ENCODE data around the gene HDAC7.

HDAC7 gene

DNA sequence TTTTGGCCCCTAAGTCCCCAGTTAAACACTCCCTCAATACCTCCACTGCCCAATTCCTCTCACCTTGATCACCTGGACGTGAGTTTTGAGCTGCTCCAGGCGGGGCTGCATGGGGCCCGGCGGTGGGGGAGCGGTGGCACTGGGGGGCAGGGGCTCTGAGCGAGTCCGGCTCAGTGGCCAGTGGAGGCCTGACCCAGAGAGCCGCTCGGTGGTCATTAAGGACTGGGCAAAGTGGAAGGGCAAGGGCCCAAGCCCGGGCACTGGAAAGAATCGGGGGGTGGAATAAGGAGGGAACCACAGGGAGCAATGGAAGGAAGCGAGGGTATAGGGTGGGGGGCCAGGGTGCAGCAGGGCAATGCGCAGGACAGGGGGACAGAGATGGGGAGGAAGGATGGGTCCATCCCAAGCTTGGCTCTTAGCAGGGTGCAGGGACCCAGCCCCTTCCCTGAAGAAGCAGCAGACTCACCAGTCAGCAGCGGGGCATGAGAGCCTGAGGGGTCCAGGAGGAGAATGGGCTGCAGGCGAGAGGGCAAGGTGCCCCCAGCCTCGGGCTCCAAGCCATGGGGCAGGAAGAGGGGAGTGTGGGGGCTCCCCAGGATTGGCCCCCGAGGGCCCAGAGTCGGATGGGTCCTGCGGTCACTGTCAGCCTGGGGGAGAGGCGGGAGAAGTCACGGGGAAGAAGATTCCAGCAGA is 24.4 kb downstream of the HDAC7 start:
- no peak for ATAC-seq
- TF ChIP-seq TOX (CRISPR knock-in tag; IDR thresholded peaks at IDR 0.05; ENCODE audit: borderline replicate concordance) (no peak), ISL1 (CRISPR knock-in tag; IDR thresholded peaks at IDR 0.05) (no peak), BACH2 (CRISPR knock-in tag; IDR thresholded peaks at IDR 0.05; ENCODE audit: borderline replicate concordance) (no peak), ZNF70 (CRISPR knock-in tag; IDR thresholded peaks at IDR 0.05) (no peak), ZFP3 (CRISPR knock-in tag; IDR thresholded peaks at IDR 0.05) (no peak), ZNF565 (CRISPR knock-in tag; conservative IDR thresholded peaks at IDR 0.05; ENCODE audit: low read depth) (no peak)

GRCh38 chr12:47794679-47795078 is 25.0 kb downstream of the HDAC7 start:
- no peak for TF ChIP-seq CREB5 (CRISPR knock-in tag; IDR thresholded peaks at IDR 0.05; ENCODE audit: low read depth)
- no peak for TF ChIP-seq ZC3H10 (CRISPR knock-in tag; IDR thresholded peaks at IDR 0.05)
- TF ChIP-seq, protein P1, sequence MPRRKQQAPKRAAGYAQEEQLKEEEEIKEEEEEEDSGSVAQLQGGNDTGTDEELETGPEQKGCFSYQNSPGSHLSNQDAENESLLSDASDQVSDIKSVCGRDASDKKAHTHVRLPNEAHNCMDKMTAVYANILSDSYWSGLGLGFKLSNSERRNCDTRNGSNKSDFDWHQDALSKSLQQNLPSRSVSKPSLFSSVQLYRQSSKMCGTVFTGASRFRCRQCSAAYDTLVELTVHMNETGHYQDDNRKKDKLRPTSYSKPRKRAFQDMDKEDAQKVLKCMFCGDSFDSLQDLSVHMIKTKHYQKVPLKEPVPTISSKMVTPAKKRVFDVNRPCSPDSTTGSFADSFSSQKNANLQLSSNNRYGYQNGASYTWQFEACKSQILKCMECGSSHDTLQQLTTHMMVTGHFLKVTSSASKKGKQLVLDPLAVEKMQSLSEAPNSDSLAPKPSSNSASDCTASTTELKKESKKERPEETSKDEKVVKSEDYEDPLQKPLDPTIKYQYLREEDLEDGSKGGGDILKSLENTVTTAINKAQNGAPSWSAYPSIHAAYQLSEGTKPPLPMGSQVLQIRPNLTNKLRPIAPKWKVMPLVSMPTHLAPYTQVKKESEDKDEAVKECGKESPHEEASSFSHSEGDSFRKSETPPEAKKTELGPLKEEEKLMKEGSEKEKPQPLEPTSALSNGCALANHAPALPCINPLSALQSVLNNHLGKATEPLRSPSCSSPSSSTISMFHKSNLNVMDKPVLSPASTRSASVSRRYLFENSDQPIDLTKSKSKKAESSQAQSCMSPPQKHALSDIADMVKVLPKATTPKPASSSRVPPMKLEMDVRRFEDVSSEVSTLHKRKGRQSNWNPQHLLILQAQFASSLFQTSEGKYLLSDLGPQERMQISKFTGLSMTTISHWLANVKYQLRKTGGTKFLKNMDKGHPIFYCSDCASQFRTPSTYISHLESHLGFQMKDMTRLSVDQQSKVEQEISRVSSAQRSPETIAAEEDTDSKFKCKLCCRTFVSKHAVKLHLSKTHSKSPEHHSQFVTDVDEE (CRISPR knock-in tag; IDR thresholded peaks at IDR 0.05), result no peak
- TF ChIP-seq TCF4 (CRISPR knock-in tag; IDR thresholded peaks at IDR 0.05; ENCODE audit: borderline replicate concordance), result no peak
- no peak for TF ChIP-seq BACH2 (CRISPR knock-in tag; IDR thresholded peaks at IDR 0.05; ENCODE audit: borderline replicate concordance)
- TF ChIP-seq GLIS3 (CRISPR knock-in tag; IDR thresholded peaks at IDR 0.05), result no peak
- TF ChIP-seq ZNF70 (CRISPR knock-in tag; IDR thresholded peaks at IDR 0.05), result no peak
- no peak for TF ChIP-seq PPARA (CRISPR knock-in tag; IDR thresholded peaks at IDR 0.05; ENCODE audit: borderline replicate concordance)
- no peak for TF ChIP-seq RARB (CRISPR knock-in tag; IDR thresholded peaks at IDR 0.05)
- no peak for TF ChIP-seq CSDC2 (CRISPR knock-in tag; IDR thresholded peaks at IDR 0.05)
- no peak for TF ChIP-seq ZNF8 (CRISPR knock-in tag; IDR thresholded peaks at IDR 0.05)
- TF ChIP-seq TOX (CRISPR knock-in tag; IDR thresholded peaks at IDR 0.05; ENCODE audit: borderline replicate concordance), result no peak
- TF ChIP-seq, protein P2, sequence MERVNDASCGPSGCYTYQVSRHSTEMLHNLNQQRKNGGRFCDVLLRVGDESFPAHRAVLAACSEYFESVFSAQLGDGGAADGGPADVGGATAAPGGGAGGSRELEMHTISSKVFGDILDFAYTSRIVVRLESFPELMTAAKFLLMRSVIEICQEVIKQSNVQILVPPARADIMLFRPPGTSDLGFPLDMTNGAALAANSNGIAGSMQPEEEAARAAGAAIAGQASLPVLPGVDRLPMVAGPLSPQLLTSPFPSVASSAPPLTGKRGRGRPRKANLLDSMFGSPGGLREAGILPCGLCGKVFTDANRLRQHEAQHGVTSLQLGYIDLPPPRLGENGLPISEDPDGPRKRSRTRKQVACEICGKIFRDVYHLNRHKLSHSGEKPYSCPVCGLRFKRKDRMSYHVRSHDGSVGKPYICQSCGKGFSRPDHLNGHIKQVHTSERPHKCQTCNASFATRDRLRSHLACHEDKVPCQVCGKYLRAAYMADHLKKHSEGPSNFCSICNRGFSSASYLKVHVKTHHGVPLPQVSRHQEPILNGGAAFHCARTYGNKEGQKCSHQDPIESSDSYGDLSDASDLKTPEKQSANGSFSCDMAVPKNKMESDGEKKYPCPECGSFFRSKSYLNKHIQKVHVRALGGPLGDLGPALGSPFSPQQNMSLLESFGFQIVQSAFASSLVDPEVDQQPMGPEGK (CRISPR knock-in tag; IDR thresholded peaks at IDR 0.05; ENCODE audit: borderline replicate concordance), result no peak
- ATAC-seq, result no peak

- TF ChIP-seq, protein P1 (CRISPR knock-in tag; IDR thresholded peaks at IDR 0.05), result no peak
- TF ChIP-seq TOX (CRISPR knock-in tag; IDR thresholded peaks at IDR 0.05; ENCODE audit: borderline replicate concordance) (no peak), ISL1 (CRISPR knock-in tag; IDR thresholded peaks at IDR 0.05) (no peak), BACH2 (CRISPR knock-in tag; IDR thresholded peaks at IDR 0.05; ENCODE audit: borderline replicate concordance) (no peak), ZFP30 (CRISPR knock-in tag; IDR thresholded peaks at IDR 0.05) (no peak), SNAI2 (CRISPR knock-in tag; IDR thresholded peaks at IDR 0.05) (no peak), ZNF8 (CRISPR knock-in tag; IDR thresholded peaks at IDR 0.05) (no peak), ESRRG (CRISPR knock-in tag; IDR thresholded peaks at IDR 0.05) (no peak), ZNF565 (CRISPR knock-in tag; conservative IDR thresholded peaks at IDR 0.05; ENCODE audit: low read depth) (no peak), CSDC2 (CRISPR knock-in tag; IDR thresholded peaks at IDR 0.05) (no peak), TCF4 (CRISPR knock-in tag; IDR thresholded peaks at IDR 0.05; ENCODE audit: borderline replicate concordance) (no peak)
- TF ChIP-seq, protein P2 (CRISPR knock-in tag; IDR thresholded peaks at IDR 0.05; ENCODE audit: borderline replicate concordance), result no peak
- TF ChIP-seq, protein P3, sequence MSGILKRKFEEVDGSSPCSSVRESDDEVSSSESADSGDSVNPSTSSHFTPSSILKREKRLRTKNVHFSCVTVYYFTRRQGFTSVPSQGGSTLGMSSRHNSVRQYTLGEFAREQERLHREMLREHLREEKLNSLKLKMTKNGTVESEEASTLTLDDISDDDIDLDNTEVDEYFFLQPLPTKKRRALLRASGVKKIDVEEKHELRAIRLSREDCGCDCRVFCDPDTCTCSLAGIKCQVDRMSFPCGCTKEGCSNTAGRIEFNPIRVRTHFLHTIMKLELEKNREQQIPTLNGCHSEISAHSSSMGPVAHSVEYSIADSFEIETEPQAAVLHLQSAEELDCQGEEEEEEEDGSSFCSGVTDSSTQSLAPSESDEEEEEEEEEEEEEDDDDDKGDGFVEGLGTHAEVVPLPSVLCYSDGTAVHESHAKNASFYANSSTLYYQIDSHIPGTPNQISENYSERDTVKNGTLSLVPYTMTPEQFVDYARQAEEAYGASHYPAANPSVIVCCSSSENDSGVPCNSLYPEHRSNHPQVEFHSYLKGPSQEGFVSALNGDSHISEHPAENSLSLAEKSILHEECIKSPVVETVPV (CRISPR knock-in tag; IDR thresholded peaks at IDR 0.05), result no peak
- ATAC-seq, result no peak
These were observed 26.6 kb downstream of the HDAC7 start for GRCh38 chr12:47793015-47793681.
